ENCODE measurements around the gene CFAP47.
"Not testable (repeated sequence)": the region's sequence is repeated elsewhere in the genome, so short reads cannot be mapped to it uniquely, and the experiment has no call there.

The CFAP47 gene

GRCh38 chrX:35919536-35920309 lies at the start of gene CFAP47:
Gene CFAP47 (plus strand): TSS chrX:35919734. CDS start chrX:35919800, 66 bp downstream.
- no peak for DNase-seq

- DNase-seq = no peak
Measured at GRCh38 chrX:35880601-35881000, 38.9 kb upstream of the CFAP47 start.

GRCh38 chrX:35886135-35886534 lies 33.4 kb upstream of the CFAP47 start:
- no peak for DNase-seq

GRCh38 chrX:35890699-35891098 lies 28.8 kb upstream of the CFAP47 start:
- peak; percentile 17 for DNase-seq

GRCh38 chrX:35986816-35987215 lies 67.3 kb downstream of the CFAP47 start:
- DNase-seq = not testable (repeated sequence)

- no peak for DNase-seq
Measured at GRCh38 chrX:36007207-36007606, 87.7 kb downstream of the CFAP47 start.

- no peak for DNase-seq
Measured at GRCh38 chrX:36019125-36019524, 99.6 kb downstream of the CFAP47 start.

- DNase-seq = no peak
Measured at GRCh38 chrX:36035550-36035949, 116.0 kb downstream of the CFAP47 start.

- DNase-seq = no peak
Measured at GRCh38 chrX:36062778-36063177, 143.2 kb downstream of the CFAP47 start.

GRCh38 chrX:36071061-36071460 lies 151.5 kb downstream of the CFAP47 start:
- DNase-seq = no peak

GRCh38 chrX:36075009-36075408 lies 155.5 kb downstream of the CFAP47 start:
- DNase-seq = not testable (repeated sequence)

GRCh38 chrX:36083256-36083655 lies 163.7 kb downstream of the CFAP47 start:
- DNase-seq = no peak

- no peak for DNase-seq
Measured at GRCh38 chrX:36087366-36087765, 167.8 kb downstream of the CFAP47 start.

GRCh38 chrX:36088939-36089338 lies 169.4 kb downstream of the CFAP47 start:
- not testable (repeated sequence) for DNase-seq

- no peak for DNase-seq
Measured at GRCh38 chrX:36102425-36102824, 182.9 kb downstream of the CFAP47 start.

GRCh38 chrX:36116222-36116621 lies 196.7 kb downstream of the CFAP47 start:
- no peak for DNase-seq

GRCh38 chrX:36159254-36159653 lies 239.7 kb downstream of the CFAP47 start:
- DNase-seq = no peak

- no peak for DNase-seq
Measured at GRCh38 chrX:36160081-36160480, 240.5 kb downstream of the CFAP47 start.

- no peak for DNase-seq
Measured at GRCh38 chrX:36198575-36198974, 279.0 kb downstream of the CFAP47 start.

GRCh38 chrX:36199928-36200327 lies 280.4 kb downstream of the CFAP47 start:
- DNase-seq = no peak

- no peak for DNase-seq
Measured at GRCh38 chrX:36214924-36215323, 295.4 kb downstream of the CFAP47 start.

GRCh38 chrX:36218801-36219200 lies 299.3 kb downstream of the CFAP47 start:
- DNase-seq = no peak

GRCh38 chrX:36234840-36235528 lies 315.4 kb downstream of the CFAP47 start:
- not testable (repeated sequence) for DNase-seq

- DNase-seq = no peak
Measured at GRCh38 chrX:36241397-36241796, 321.9 kb downstream of the CFAP47 start.
